Measurements from ENCODE around the gene CFAP58. TPM values are rescaled to one million over a fixed set of nuclear protein-coding genes. Genes with fewer than 3 reads are reported as not detected.
"Not testable (repeated sequence)": the region's sequence is repeated elsewhere in the genome, so short reads cannot be mapped to it uniquely, and the experiment has no call there.

The CFAP58 gene
- total RNA-seq, 2 donors from 2014 or later = 3.5 to 4.8 TPM

- Histone ChIP-seq H3K4me1 (peaks cover 0 to 8% of the 10 kb centered on the region in 2 donors), H3K4me3 (no peak overlapping the region), H3K27me3 (no peaks in the 10 kb centered on the region), H3K36me3 (no peaks in the 10 kb centered on the region), H3K9me3 (no peaks in the 10 kb centered on the region), H3K27ac (no peak overlapping the region)
- no peak for TF ChIP-seq CTCF (IDR thresholded peaks at IDR 0.05)
- no peak for DNase-seq (ENCODE audit: low spot score)
Measured at GRCh38 chr10:104449391-104449790, 95.8 kb downstream of the CFAP58 start.

GRCh38 chr10:104450490-104450889, 96.9 kb downstream of the CFAP58 start:
- H3K4me3 ChIP-seq = no peak overlapping the region
- no peaks in the 10 kb centered on the region for H3K36me3 ChIP-seq
- no peaks in the 10 kb centered on the region for H3K9me3 ChIP-seq
- no peaks in the 10 kb centered on the region for H3K27me3 ChIP-seq
- H3K4me1 ChIP-seq = peaks cover 0 to 8% of the 10 kb centered on the region in 2 donors
- no peak overlapping the region for H3K27ac ChIP-seq
- TF ChIP-seq CTCF (IDR thresholded peaks at IDR 0.05) = no peak
- DNase-seq (ENCODE audit: low spot score) = no peak

GRCh38 chr10:104450954-104451353, 97.3 kb downstream of the CFAP58 start:
- H3K27ac ChIP-seq = no peak overlapping the region
- H3K4me1 ChIP-seq = peaks cover 0 to 8% of the 10 kb centered on the region in 2 donors

DNA sequence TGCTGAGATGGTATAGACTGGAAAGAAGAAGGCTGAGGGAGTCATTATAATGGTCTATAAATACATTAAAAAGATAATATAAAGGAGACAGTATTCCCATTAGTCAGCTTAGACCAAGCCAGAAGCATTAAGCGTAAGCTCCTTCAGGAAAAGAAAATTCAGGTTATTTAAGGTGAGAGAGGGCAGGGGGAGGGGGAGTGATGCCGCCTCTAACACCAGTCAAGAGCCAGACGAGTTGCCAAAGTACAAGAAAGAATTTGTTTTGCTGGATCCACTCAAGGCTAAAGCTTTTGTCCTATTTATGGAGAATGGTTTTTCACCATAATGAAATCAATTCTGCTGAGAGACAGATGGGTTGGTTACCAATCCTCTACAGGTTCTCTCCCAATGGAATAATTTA, 99.3 kb downstream of the CFAP58 start:
- no peak overlapping the region for H3K27ac ChIP-seq
- TF ChIP-seq CTCF (IDR thresholded peaks at IDR 0.05) = no peak

More at GRCh38 chr10:104450954-104451353, 97.3 kb downstream of the CFAP58 start:
- H3K36me3 ChIP-seq = no peaks in the 10 kb centered on the region
- no peaks in the 10 kb centered on the region for H3K9me3 ChIP-seq
- no peaks in the 10 kb centered on the region for H3K27me3 ChIP-seq
- DNase-seq (ENCODE audit: low spot score) = no peak
- no peak for TF ChIP-seq CTCF (IDR thresholded peaks at IDR 0.05)
- H3K4me3 ChIP-seq = no peak overlapping the region

DNA sequence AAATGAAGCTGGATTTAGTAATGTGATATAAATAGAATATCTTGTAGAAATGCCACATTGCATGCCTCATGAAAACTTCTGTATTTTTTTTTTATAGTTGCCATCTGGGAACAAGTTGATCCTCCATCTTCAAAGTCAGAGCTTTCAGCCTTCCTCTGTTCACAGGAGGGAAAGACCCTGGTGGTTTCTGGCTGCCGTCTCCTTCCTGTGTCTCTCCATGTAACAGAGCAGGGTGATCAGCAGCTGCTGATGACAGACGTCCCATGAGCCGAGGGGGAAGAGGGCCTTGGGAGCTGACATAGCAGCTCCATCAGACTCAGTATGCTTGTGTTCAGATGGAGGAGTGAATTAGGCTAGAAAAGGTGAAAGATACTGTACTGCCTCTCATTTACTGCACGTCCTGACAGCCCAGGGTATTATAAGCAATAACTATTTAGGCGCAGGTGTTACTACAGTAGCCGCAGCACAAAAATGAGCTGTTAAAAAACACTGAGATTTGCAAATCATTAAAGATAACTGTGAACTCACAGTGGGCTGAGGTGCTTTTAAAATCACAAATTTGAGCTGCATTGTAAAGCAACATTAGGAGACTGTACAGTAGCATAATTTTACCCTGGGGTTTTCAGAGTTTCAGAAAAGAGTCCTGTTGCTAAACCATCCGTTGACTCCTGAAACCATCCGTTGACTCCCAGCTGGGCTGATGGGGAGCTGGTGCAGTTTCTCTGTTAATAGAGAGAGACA, 103.3 kb downstream of the CFAP58 start:
- Histone ChIP-seq H3K4me1 (no peaks in the 10 kb centered on the region), H3K36me3 (no peaks in the 10 kb centered on the region), H3K9me3 (no peaks in the 10 kb centered on the region), H3K27ac (no peak overlapping the region), H3K4me3 (no peak overlapping the region), H3K27me3 (no peaks in the 10 kb centered on the region)
- no peak for DNase-seq (ENCODE audit: low spot score)
- TF ChIP-seq CTCF (IDR thresholded peaks at IDR 0.05) = no peak

More for the DNA sequence above, 99.3 kb downstream of the CFAP58 start:
- Histone ChIP-seq H3K36me3 (no peaks in the 10 kb centered on the region), H3K9me3 (no peaks in the 10 kb centered on the region), H3K4me1 (peaks cover 0 to 1% of the 10 kb centered on the region in 2 donors), H3K4me3 (no peak overlapping the region), H3K27me3 (no peaks in the 10 kb centered on the region)
- DNase-seq (ENCODE audit: low spot score) = no peak

DNA sequence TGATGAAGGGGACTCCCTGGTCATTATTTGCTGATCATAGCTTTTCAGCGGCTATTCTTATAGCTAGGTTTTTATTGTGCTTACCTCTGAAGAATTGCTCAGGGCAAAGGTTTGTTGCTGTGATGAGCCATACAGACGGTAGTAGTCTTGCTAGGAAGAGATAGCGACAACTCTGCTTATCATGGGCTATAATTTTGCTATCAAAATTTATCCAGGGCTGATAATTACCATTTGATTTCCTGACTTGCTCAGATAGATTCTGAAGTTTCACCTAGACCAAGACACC, 103.9 kb downstream of the CFAP58 start:
- H3K9me3 ChIP-seq = no peaks in the 10 kb centered on the region
- DNase-seq (ENCODE audit: low spot score) = no peak
- no peaks in the 10 kb centered on the region for H3K27me3 ChIP-seq
- H3K36me3 ChIP-seq = no peaks in the 10 kb centered on the region
- H3K27ac ChIP-seq = no peak overlapping the region
- TF ChIP-seq CTCF (IDR thresholded peaks at IDR 0.05) = no peak
- no peaks in the 10 kb centered on the region for H3K4me1 ChIP-seq
- H3K4me3 ChIP-seq = no peak overlapping the region

DNA sequence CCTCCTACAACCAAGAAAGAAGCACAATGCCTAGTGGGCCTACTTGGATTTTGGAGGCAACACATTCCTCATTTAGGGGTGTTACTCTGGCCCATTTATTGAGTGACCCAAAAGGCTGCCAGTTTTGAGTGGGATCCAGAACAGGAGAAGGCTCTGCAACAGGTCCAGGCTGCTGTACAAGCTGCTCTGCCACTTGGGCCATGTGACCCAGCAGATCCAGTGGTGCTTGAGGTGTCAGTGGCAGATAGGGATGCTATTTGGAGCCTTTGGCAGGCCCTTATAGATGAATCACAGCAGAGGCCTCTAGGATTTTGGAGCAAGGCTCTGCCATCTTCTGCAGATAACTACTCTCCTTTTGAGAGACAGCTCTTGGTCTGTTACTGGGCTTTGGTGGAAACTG, 111.9 kb downstream of the CFAP58 start:
- not testable (repeated sequence) for DNase-seq (ENCODE audit: low spot score); H3K27me3 ChIP-seq; H3K36me3 ChIP-seq; H3K4me3 ChIP-seq; H3K4me1 ChIP-seq
- H3K9me3 ChIP-seq = peaks cover 0 to 16% of the 10 kb centered on the region in 2 donors
- peak overlapping the region in 1 of 2 donors; percentile 51 for H3K27ac ChIP-seq

DNA sequence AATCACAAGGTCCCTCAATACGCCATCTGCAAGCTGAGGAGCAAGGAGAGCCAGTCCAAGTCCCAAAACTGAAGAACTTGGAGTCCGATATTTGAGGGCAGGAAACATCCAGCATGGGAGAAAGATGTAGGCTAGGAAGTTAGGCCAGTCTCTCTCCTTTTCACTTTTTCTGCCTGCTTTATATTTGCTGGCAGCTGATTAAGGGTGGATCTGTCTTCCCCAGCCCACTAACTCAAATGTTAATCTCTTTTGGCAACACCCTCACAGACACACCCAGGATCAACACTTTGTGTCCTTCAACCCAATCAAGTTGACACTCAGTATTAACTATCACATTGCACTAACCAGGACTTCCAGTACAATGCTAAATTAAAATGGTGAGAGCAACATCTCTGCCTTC, 115.2 kb downstream of the CFAP58 start:
- H3K4me1 ChIP-seq; DNase-seq (ENCODE audit: low spot score); H3K27ac ChIP-seq; H3K4me3 ChIP-seq; H3K36me3 ChIP-seq; H3K27me3 ChIP-seq: not testable (repeated sequence)
- peaks cover 0 to 10% of the 10 kb centered on the region in 2 donors for H3K9me3 ChIP-seq

All from right atrium auricular region (tissue), 2 donors.